ENCODE results near the gene DIPK2A.

- no peak for TF ChIP-seq CTCF (IDR thresholded peaks at IDR 0.05)
- no peak for TF ChIP-seq EP300 (IDR thresholded peaks at IDR 0.05)
These were observed 38.7 kb downstream of the DIPK2A start for GRCh38 chr3:144010371-144010770.

Measured in stomach (tissue), 4 donors.